ENCODE data around the gene CDC7.

The CDC7 gene

GRCh38 chr1:91572044-91572443 lies 71.4 kb downstream of the CDC7 start:
- no peak overlapping the region for H3K4me3 ChIP-seq (ENCODE audit: low read length)
- no peak for TF ChIP-seq CTCF (conservative IDR thresholded peaks at IDR 0.05; ENCODE audit: low read length)
- no peak for DNase-seq (ENCODE audit: low read depth)
